OCI-LY7 (cell line): Measurements from ENCODE around the gene CTPS1. TPM values are rescaled to one million over a fixed set of nuclear protein-coding genes. Genes with fewer than 3 reads are reported as not detected.
A peak's percentile ranks its signal among the peaks of the same experiment; 100 is the strongest.

ENCODE experiments used
- BruUV-seq: library from RNA; stranded (reverse); fragments of 400-500 nt; replicated peaks from 2 replicates; lab custom pipeline; 2021; lab: Mats Ljungman, UMichigan
- CTCF ChIA-PET: fragments of 300-600 bp; sonication (Branson Sonifier 250); formaldehyde crosslinking; loops from one replicate; lab custom pipeline; 2022; ENCODE audit warnings: antibody characterized with exemption; ENCODE audit not compliant: unreplicated experiment; lab: Charles Lee
- POLR2A ChIA-PET: fragments of 300-600 bp; sonication (Branson Sonifier 250); formaldehyde crosslinking; loops from one replicate; lab custom pipeline; 2022; ENCODE audit warnings: antibody characterized with exemption; lab: Charles Lee
- DNase-seq: peaks from one replicate; pipeline ENCODE4 v3.0.0-alpha.2; 2015; ENCODE audit warnings: low spot score
- H2AFZ ChIP-seq: fragments of 200-600 bp; sonication (generic), shearing (Covaris generic); 2 replicates; pipeline ENCODE4 v1.6.1; 2014; ENCODE audit warnings: mild to moderate bottlenecking, antibody characterized with exemption, low read length, moderate library complexity
- H3K27ac ChIP-seq: fragments of 200-600 bp; sonication (generic); 2 replicates; pipeline ENCODE4 v1.5.1; 2014; ENCODE audit warnings: mixed run types, low read depth, mild to moderate bottlenecking, moderate library complexity, low read length, inconsistent platforms; ENCODE audit not compliant: poor library complexity, severe bottlenecking
- H3K36me3 ChIP-seq: fragments of 200-600 bp; sonication (generic); 2 replicates; pipeline ENCODE4 v1.6.1; 2014; ENCODE audit warnings: mild to moderate bottlenecking, antibody characterized with exemption, low read length, moderate library complexity, mixed read lengths; ENCODE audit not compliant: insufficient read depth
- H3K4me1 ChIP-seq: fragments of 200-600 bp; sonication (generic); 2 replicates; pipeline ENCODE4 v1.5.1; 2014; ENCODE audit warnings: mild to moderate bottlenecking, low read length; ENCODE audit not compliant: insufficient read depth, poor library complexity, severe bottlenecking
- H3K4me2 ChIP-seq: fragments of 200-600 bp; sonication (generic); 2 replicates; pipeline ENCODE4 v1.6.1; 2014; ENCODE audit warnings: mild to moderate bottlenecking, low read length
- H3K4me3 ChIP-seq: fragments of 200-600 bp; sonication (generic); 2 replicates; pipeline ENCODE4 v1.5.1; 2014; ENCODE audit warnings: mild to moderate bottlenecking, low read depth, low read length; ENCODE audit not compliant: poor library complexity, severe bottlenecking
- H3K79me2 ChIP-seq: fragments of 200-600 bp; sonication (generic); 2 replicates; pipeline ENCODE4 v1.6.1; 2016; ENCODE audit warnings: low read depth, mild to moderate bottlenecking, low read length, moderate library complexity, mixed read lengths; ENCODE audit not compliant: insufficient read depth
- H3K9me2 ChIP-seq: fragments of 200-600 bp; sonication (generic); 2 replicates; pipeline ENCODE4 v1.6.1; 2016; ENCODE audit warnings: mild to moderate bottlenecking, low read length, mixed read lengths; ENCODE audit not compliant: insufficient read depth
- H3K9me3 ChIP-seq: fragments of 200-600 bp; sonication (generic); 2 replicates; pipeline ENCODE4 v1.6.1; 2014; ENCODE audit warnings: mild to moderate bottlenecking, mixed run types, low read length, mixed read lengths
- H4K20me1 ChIP-seq: fragments of 200-600 bp; sonication (generic); 2 replicates; pipeline ENCODE4 v1.6.1; 2014; ENCODE audit warnings: mild to moderate bottlenecking, antibody characterized with exemption, low read length, moderate library complexity, mixed read lengths; ENCODE audit not compliant: insufficient read depth
- EZH2phosphoT487 ChIP-seq: fragments of 200-600 bp; sonication (generic); IDR thresholded peaks from 2 replicates; pipeline ENCODE4 v1.6.1; 2018; ENCODE audit warnings: low read depth, borderline replicate concordance, mild to moderate bottlenecking, mixed run types, antibody characterized with exemption, low read length, moderate library complexity, mixed read lengths
- intact Hi-C: fragments of 100-400 bp; cut with micrococcal nuclease; formaldehyde crosslinking; loops from one replicate; pipeline ENCODE4 v1.10.0; 2022; ENCODE audit not compliant: unreplicated experiment
- small RNA-seq: library from RNA; depleted of rRNA; stranded (forward); fragments of <200 nt; gene quantifications from one replicate; pipeline ENCODE3, GENCODE V24; 2014
- total RNA-seq, 2 experiments: library from RNA; depleted of rRNA in 1 of 2; stranded (reverse); fragments of >200 nt in 1 of 2; shearing (Covaris generic) in 1 of 2; gene quantifications; 2 replicates each; pipeline ENCODE4 v1.2.3, GENCODE V29; 2014 to 2022
- TF ChIP-seq, protein P1 (sequence below): fragments of 200-600 bp; sonication (generic); conservative IDR thresholded peaks from 2 replicates; pipeline ENCODE4 v1.5.1; 2014; ENCODE audit warnings: mild to moderate bottlenecking, antibody characterized with exemption, low read length, moderate library complexity, mixed read lengths

CTPS1 gene
- total RNA-seq, 2 experiments from 2014 or later, result 58.9 to 117 TPM

GRCh38 chr1:41053316-41053715, 73.8 kb downstream of the CTPS1 start:
- intact Hi-C loops, result no loop called here
- CTCF ChIA-PET, result no interaction called here
- no TSS peak for BruUV-seq

DNA sequence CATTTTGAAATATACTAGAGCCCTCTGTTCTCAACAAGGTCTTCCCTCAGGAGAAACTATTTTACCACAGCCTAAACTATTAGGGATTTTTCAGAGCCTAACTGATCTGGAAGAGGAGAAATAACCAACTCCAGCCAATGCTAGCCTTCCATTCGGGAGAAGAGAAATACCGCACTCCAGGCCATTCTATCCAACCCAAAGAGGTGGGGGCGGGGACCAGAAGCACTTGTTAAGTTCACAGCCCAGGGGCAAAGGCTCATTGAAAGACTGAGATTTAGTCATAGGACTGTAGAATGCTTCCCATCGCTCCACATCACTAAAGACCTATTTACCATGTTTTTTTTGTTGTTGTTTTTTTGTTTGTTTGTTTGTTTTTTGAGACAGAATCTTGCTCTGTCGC, 77.4 kb downstream of the CTPS1 start:
- H3K4me3 ChIP-seq, result no peak overlapping the region
- no peak for DNase-seq
- ChIA-PET CTCF (no interaction called here), POLR2A (interaction anchor here (0.6 kb wide), 1 partner anchor 1170 kb away, joined by 3 read pairs; no protein-coding TSS in a partner anchor)
- no peak overlapping the region for H3K27ac ChIP-seq
- no peak overlapping the region for H2AFZ ChIP-seq
- no peaks in the 10 kb centered on the region for H4K20me1 ChIP-seq
- H3K4me1 ChIP-seq, result peaks cover 5% of the 10 kb centered on the region
- intact Hi-C loops, result no loop called here
- no peak for TF ChIP-seq EZH2phosphoT487
- H3K9me2 ChIP-seq, result no peaks in the 10 kb centered on the region
- H3K79me2 ChIP-seq, result no peaks in the 10 kb centered on the region
- no peak overlapping the region for H3K4me2 ChIP-seq
- no peaks in the 10 kb centered on the region for H3K9me3 ChIP-seq
- BruUV-seq, result no TSS peak
- peaks cover 58% of the 10 kb centered on the region for H3K36me3 ChIP-seq

More at GRCh38 chr1:41053316-41053715, 73.8 kb downstream of the CTPS1 start:
- Histone ChIP-seq H3K79me2 (no peaks in the 10 kb centered on the region), H3K9me3 (no peaks in the 10 kb centered on the region), H3K4me3 (no peak overlapping the region), H3K27ac (no peak overlapping the region), H2AFZ (no peak overlapping the region), H3K4me2 (no peak overlapping the region), H3K9me2 (no peaks in the 10 kb centered on the region), H3K36me3 (peaks cover 50% of the 10 kb centered on the region), H3K4me1 (peaks cover 5% of the 10 kb centered on the region), H4K20me1 (no peaks in the 10 kb centered on the region)
- peak; percentile 27 for DNase-seq
- no peak for TF ChIP-seq EZH2phosphoT487
- TF ChIP-seq, protein P1, sequence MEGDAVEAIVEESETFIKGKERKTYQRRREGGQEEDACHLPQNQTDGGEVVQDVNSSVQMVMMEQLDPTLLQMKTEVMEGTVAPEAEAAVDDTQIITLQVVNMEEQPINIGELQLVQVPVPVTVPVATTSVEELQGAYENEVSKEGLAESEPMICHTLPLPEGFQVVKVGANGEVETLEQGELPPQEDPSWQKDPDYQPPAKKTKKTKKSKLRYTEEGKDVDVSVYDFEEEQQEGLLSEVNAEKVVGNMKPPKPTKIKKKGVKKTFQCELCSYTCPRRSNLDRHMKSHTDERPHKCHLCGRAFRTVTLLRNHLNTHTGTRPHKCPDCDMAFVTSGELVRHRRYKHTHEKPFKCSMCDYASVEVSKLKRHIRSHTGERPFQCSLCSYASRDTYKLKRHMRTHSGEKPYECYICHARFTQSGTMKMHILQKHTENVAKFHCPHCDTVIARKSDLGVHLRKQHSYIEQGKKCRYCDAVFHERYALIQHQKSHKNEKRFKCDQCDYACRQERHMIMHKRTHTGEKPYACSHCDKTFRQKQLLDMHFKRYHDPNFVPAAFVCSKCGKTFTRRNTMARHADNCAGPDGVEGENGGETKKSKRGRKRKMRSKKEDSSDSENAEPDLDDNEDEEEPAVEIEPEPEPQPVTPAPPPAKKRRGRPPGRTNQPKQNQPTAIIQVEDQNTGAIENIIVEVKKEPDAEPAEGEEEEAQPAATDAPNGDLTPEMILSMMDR, result no peak
- POLR2A ChIA-PET, result no interaction called here

Small RNA genes within 50 kb of the gene (small RNA-seq; reads per million reads assigned to genes)
- gene UBE2V1P8, result not detected

Other genes starting within 250 kb of the CTPS1 start
- 0.16 and 0.33 TPM in 2 replicates for gene KCNQ4, start 195.9 kb upstream of the CTPS1 start, total RNA-seq (2014; rRNA removed; shearing (Covaris generic))
- 0.37 and 0.49 TPM in 2 replicates for gene KCNQ4, start 195.9 kb upstream of the CTPS1 start, total RNA-seq (2022)
- 2.0 TPM in 1 of 2 replicates, not detected in the other for gene CITED4, start 117.3 kb upstream of the CTPS1 start, total RNA-seq (2014; rRNA removed; shearing (Covaris generic))
- not detected in 2 replicates for gene CITED4, start 117.3 kb upstream of the CTPS1 start, total RNA-seq (2022)
- gene SLFNL1, start 42.0 kb downstream of the CTPS1 start, total RNA-seq (2014; rRNA removed; shearing (Covaris generic)), result 0.82 and 1.1 TPM in 2 replicates
- 0.49 and 0.57 TPM in 2 replicates for gene SLFNL1, start 42.0 kb downstream of the CTPS1 start, total RNA-seq (2022)